ENCODE data around the gene GTF2B.

The GTF2B gene

DNA sequence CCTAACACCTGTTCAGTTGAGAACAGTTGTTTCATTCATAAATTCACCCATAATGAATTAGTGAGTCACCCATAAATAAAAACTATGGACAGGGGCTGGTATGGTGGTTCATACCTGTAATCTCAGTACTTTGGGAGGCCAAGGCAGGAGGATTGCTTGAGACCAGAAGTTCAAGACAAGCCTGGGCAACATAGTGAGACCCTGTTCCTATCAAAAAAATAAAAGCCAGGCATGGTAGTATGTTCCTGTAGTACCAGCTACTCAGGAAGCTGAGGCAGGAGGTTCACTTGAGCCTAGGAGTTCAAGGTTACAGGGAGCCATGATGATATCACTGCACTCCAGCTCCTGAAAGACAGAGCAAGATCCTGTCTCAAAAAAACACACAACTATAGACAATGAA lies 79.0 kb downstream of the GTF2B start:
- ChIA-PET POLR2A (no interaction called here), CTCF (interaction anchor here (1.4 kb wide), 1 partner anchor 13 kb away, joined by 3 read pairs; no protein-coding TSS in a partner anchor)
- H3K27ac ChIP-seq (ENCODE audit: extremely low read depth, low read depth, low read length): no peak overlapping the region

DNA sequence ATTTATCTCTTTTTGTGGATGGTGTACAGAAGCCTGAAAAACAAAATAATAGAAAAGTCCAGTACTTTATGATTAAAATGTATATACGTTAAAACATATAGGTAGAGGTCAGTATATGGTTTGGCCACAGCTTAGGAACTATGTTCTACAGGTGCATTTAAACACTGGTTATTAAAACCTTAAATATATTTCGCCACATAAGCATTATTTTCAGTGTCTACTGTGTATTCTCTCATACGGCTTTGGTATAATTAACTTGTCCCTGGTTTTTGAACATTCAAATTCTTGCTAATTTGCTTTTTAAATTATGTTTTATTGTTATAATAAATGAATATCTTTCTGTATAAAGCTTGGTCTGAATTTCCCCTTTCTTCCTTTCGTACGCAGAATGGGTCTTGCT lies 87.9 kb downstream of the GTF2B start:
- Histone ChIP-seq H3K36me3 (ENCODE audit: control insufficient read depth in 2 of 2, insufficient read depth in 1 of 2, low read length in 2 of 2) (peaks cover 22 to 63% of the 10 kb centered on the region in 2 experiments), H3K4me1 (ENCODE audit: control insufficient read depth, insufficient read depth, low read length) (no peaks in the 10 kb centered on the region)
- CTCF ChIA-PET: interaction anchor here (0.7 kb wide), 1 partner anchor 30 kb away, joined by 3 read pairs; no protein-coding TSS in a partner anchor
- TF ChIP-seq, protein P1, sequence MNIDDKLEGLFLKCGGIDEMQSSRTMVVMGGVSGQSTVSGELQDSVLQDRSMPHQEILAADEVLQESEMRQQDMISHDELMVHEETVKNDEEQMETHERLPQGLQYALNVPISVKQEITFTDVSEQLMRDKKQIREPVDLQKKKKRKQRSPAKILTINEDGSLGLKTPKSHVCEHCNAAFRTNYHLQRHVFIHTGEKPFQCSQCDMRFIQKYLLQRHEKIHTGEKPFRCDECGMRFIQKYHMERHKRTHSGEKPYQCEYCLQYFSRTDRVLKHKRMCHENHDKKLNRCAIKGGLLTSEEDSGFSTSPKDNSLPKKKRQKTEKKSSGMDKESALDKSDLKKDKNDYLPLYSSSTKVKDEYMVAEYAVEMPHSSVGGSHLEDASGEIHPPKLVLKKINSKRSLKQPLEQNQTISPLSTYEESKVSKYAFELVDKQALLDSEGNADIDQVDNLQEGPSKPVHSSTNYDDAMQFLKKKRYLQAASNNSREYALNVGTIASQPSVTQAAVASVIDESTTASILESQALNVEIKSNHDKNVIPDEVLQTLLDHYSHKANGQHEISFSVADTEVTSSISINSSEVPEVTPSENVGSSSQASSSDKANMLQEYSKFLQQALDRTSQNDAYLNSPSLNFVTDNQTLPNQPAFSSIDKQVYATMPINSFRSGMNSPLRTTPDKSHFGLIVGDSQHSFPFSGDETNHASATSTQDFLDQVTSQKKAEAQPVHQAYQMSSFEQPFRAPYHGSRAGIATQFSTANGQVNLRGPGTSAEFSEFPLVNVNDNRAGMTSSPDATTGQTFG (tag by site-specific recombination; IDR thresholded peaks at IDR 0.05; ENCODE audit: borderline replicate concordance): no peak
- TF ChIP-seq ZNF10 (tag by site-specific recombination; IDR thresholded peaks at IDR 0.05) (no peak), ZNF433 (tag by site-specific recombination; IDR thresholded peaks at IDR 0.05; ENCODE audit: low read depth) (no peak), ZNF596 (tag by site-specific recombination; IDR thresholded peaks at IDR 0.05) (no peak), ZNF214 (tag by site-specific recombination; IDR thresholded peaks at IDR 0.05; ENCODE audit: borderline replicate concordance) (no peak), ZNF138 (tag by site-specific recombination; IDR thresholded peaks at IDR 0.05; ENCODE audit: borderline replicate concordance) (no peak), GLI2 (tag by site-specific recombination; IDR thresholded peaks at IDR 0.05; ENCODE audit: borderline replicate concordance, low read depth) (no peak), ZNF223 (tag by site-specific recombination; IDR thresholded peaks at IDR 0.05) (no peak), ZXDB (tag by site-specific recombination; IDR thresholded peaks at IDR 0.05) (no peak)
- TF ChIP-seq, protein P2, sequence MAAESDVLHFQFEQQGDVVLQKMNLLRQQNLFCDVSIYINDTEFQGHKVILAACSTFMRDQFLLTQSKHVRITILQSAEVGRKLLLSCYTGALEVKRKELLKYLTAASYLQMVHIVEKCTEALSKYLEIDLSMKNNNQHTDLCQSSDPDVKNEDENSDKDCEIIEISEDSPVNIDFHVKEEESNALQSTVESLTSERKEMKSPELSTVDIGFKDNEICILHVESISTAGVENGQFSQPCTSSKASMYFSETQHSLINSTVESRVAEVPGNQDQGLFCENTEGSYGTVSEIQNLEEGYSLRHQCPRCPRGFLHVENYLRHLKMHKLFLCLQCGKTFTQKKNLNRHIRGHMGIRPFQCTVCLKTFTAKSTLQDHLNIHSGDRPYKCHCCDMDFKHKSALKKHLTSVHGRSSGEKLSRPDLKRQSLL (tag by site-specific recombination; IDR thresholded peaks at IDR 0.05): no peak
- TF ChIP-seq, protein P3, sequence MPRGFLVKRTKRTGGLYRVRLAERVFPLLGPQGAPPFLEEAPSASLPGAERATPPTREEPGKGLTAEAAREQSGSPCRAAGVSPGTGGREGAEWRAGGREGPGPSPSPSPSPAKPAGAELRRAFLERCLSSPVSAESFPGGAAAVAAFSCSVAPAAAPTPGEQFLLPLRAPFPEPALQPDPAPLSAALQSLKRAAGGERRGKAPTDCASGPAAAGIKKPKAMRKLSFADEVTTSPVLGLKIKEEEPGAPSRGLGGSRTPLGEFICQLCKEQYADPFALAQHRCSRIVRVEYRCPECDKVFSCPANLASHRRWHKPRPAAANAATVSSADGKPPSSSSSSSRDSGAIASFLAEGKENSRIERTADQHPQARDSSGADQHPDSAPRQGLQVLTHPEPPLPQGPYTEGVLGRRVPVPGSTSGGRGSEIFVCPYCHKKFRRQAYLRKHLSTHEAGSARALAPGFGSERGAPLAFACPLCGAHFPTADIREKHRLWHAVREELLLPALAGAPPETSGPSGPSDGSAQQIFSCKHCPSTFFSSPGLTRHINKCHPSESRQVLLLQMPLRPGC (tag by site-specific recombination; IDR thresholded peaks at IDR 0.05): no peak
- TF ChIP-seq, protein P4, sequence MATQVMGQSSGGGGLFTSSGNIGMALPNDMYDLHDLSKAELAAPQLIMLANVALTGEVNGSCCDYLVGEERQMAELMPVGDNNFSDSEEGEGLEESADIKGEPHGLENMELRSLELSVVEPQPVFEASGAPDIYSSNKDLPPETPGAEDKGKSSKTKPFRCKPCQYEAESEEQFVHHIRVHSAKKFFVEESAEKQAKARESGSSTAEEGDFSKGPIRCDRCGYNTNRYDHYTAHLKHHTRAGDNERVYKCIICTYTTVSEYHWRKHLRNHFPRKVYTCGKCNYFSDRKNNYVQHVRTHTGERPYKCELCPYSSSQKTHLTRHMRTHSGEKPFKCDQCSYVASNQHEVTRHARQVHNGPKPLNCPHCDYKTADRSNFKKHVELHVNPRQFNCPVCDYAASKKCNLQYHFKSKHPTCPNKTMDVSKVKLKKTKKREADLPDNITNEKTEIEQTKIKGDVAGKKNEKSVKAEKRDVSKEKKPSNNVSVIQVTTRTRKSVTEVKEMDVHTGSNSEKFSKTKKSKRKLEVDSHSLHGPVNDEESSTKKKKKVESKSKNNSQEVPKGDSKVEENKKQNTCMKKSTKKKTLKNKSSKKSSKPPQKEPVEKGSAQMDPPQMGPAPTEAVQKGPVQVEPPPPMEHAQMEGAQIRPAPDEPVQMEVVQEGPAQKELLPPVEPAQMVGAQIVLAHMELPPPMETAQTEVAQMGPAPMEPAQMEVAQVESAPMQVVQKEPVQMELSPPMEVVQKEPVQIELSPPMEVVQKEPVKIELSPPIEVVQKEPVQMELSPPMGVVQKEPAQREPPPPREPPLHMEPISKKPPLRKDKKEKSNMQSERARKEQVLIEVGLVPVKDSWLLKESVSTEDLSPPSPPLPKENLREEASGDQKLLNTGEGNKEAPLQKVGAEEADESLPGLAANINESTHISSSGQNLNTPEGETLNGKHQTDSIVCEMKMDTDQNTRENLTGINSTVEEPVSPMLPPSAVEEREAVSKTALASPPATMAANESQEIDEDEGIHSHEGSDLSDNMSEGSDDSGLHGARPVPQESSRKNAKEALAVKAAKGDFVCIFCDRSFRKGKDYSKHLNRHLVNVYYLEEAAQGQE (tag by site-specific recombination; IDR thresholded peaks at IDR 0.05): no peak

More for the DNA sequence above, 79.0 kb downstream of the GTF2B start:
- H3K36me3 ChIP-seq (ENCODE audit: control insufficient read depth in 2 of 2, insufficient read depth in 1 of 2, low read length in 2 of 2): peaks cover 25 to 29% of the 10 kb centered on the region in 2 experiments
- TF ChIP-seq YY1 (tag by site-specific recombination; IDR thresholded peaks at IDR 0.05): no peak
- TF ChIP-seq, protein P5, sequence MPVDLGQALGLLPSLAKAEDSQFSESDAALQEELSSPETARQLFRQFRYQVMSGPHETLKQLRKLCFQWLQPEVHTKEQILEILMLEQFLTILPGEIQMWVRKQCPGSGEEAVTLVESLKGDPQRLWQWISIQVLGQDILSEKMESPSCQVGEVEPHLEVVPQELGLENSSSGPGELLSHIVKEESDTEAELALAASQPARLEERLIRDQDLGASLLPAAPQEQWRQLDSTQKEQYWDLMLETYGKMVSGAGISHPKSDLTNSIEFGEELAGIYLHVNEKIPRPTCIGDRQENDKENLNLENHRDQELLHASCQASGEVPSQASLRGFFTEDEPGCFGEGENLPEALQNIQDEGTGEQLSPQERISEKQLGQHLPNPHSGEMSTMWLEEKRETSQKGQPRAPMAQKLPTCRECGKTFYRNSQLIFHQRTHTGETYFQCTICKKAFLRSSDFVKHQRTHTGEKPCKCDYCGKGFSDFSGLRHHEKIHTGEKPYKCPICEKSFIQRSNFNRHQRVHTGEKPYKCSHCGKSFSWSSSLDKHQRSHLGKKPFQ (tag by site-specific recombination; IDR thresholded peaks at IDR 0.05): no peak
- no peak for TF ChIP-seq ZNF776 (tag by site-specific recombination; IDR thresholded peaks at IDR 0.05; ENCODE audit: borderline replicate concordance)
- TF ChIP-seq ZNF585B (tag by site-specific recombination; IDR thresholded peaks at IDR 0.05): no peak
- no peak for TF ChIP-seq ZNF239 (tag by site-specific recombination; IDR thresholded peaks at IDR 0.05)
- TF ChIP-seq ZNF223 (tag by site-specific recombination; IDR thresholded peaks at IDR 0.05): no peak
- TF ChIP-seq ZNF660 (tag by site-specific recombination; IDR thresholded peaks at IDR 0.05): no peak
- TF ChIP-seq, protein P6, sequence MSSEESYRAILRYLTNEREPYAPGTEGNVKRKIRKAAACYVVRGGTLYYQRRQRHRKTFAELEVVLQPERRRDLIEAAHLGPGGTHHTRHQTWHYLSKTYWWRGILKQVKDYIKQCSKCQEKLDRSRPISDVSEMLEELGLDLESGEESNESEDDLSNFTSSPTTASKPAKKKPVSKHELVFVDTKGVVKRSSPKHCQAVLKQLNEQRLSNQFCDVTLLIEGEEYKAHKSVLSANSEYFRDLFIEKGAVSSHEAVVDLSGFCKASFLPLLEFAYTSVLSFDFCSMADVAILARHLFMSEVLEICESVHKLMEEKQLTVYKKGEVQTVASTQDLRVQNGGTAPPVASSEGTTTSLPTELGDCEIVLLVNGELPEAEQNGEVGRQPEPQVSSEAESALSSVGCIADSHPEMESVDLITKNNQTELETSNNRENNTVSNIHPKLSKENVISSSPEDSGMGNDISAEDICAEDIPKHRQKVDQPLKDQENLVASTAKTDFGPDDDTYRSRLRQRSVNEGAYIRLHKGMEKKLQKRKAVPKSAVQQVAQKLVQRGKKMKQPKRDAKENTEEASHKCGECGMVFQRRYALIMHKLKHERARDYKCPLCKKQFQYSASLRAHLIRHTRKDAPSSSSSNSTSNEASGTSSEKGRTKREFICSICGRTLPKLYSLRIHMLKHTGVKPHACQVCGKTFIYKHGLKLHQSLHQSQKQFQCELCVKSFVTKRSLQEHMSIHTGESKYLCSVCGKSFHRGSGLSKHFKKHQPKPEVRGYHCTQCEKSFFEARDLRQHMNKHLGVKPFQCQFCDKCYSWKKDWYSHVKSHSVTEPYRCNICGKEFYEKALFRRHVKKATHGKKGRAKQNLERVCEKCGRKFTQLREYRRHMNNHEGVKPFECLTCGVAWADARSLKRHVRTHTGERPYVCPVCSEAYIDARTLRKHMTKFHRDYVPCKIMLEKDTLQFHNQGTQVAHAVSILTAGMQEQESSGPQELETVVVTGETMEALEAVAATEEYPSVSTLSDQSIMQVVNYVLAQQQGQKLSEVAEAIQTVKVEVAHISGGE (tag by site-specific recombination; conservative IDR thresholded peaks at IDR 0.05; ENCODE audit: low read depth): no peak
- TF ChIP-seq ZNF302 (tag by site-specific recombination; IDR thresholded peaks at IDR 0.05; ENCODE audit: low read depth): no peak
- H3K4me3 ChIP-seq (ENCODE audit: low read depth, low read length): no peak overlapping the region
- no peaks in the 10 kb centered on the region for H3K4me1 ChIP-seq (ENCODE audit: control insufficient read depth, insufficient read depth, low read length)
- H3K9me3 ChIP-seq (ENCODE audit: control insufficient read depth, insufficient read depth, low read depth, low read length): no peaks in the 10 kb centered on the region

More for the DNA sequence above, 87.9 kb downstream of the GTF2B start:
- POLR2A ChIA-PET: no interaction called here
- Histone ChIP-seq H3K4me3 (ENCODE audit: low read depth, low read length) (no peak overlapping the region), H3K27ac (ENCODE audit: extremely low read depth, low read depth, low read length) (no peak overlapping the region), H3K9me3 (ENCODE audit: control insufficient read depth, insufficient read depth, low read depth, low read length) (no peaks in the 10 kb centered on the region)

Measured in HEK293 (cell line).